Measurements from ENCODE around the gene TCF7.

DNA sequence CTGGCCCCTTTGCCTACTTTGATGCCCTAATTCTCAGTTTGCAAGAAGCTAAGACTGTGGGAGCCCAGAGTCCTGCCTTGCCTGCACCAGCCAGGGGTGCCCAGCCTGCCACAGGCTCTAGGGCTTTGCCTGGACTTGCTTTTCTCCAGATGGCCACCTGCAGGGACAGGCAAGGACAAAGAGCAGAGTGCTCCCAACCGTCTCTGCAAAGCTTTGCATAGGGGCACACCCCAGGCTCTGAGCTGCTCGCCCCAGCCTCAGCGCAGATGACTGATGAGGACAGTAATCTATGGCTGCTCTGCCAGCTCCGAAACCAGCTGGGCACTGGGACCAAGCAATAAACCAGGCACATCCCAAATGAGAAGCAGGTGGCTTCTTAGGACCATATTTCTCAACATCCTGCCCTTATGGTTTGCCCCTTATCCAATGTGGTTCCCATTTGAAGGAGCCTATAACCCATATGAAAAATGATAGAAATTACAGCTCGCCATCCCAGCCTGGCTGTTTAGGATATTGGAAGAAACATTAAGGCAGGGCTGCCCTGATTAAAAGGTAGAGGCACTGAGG lies 25.4 kb upstream of the TCF7 start:
- TF ChIP-seq EZH2 (IDR thresholded peaks at IDR 0.05): no peak
- TF ChIP-seq POLR2AphosphoS5 (IDR thresholded peaks at IDR 0.05; ENCODE audit: borderline replicate concordance, low read depth, low read length): no peak
- TF ChIP-seq FOXP2 (optimal IDR thresholded peaks at IDR 0.05; ENCODE audit: control extremely low read depth, extremely low read length, insufficient read depth): no peak
